22Rv1 (cell line): ENCODE measurements around the gene SRP68.

Experiments
- CTCF ChIP-seq: fragments of 450-650 bp; IDR thresholded peaks from 2 replicates; pipeline ENCODE4 v1.5.1; 2017; ENCODE audit warnings: mild to moderate bottlenecking
- ZFX ChIP-seq: fragments of 450-650 bp; IDR thresholded peaks from 2 replicates; pipeline ENCODE4 v1.6.1; 2017; ENCODE audit warnings: antibody characterized with exemption, borderline replicate concordance

GRCh38 chr17:76007850-76008165 is 64.5 kb downstream of the SRP68 start:
- TF ChIP-seq CTCF, result no peak
- TF ChIP-seq ZFX, result no peak
